Measurements from ENCODE around the gene HK1.
"Not testable (repeated sequence)": the region's sequence is repeated elsewhere in the genome, so short reads cannot be mapped to it uniquely, and the experiment has no call there.

DNA sequence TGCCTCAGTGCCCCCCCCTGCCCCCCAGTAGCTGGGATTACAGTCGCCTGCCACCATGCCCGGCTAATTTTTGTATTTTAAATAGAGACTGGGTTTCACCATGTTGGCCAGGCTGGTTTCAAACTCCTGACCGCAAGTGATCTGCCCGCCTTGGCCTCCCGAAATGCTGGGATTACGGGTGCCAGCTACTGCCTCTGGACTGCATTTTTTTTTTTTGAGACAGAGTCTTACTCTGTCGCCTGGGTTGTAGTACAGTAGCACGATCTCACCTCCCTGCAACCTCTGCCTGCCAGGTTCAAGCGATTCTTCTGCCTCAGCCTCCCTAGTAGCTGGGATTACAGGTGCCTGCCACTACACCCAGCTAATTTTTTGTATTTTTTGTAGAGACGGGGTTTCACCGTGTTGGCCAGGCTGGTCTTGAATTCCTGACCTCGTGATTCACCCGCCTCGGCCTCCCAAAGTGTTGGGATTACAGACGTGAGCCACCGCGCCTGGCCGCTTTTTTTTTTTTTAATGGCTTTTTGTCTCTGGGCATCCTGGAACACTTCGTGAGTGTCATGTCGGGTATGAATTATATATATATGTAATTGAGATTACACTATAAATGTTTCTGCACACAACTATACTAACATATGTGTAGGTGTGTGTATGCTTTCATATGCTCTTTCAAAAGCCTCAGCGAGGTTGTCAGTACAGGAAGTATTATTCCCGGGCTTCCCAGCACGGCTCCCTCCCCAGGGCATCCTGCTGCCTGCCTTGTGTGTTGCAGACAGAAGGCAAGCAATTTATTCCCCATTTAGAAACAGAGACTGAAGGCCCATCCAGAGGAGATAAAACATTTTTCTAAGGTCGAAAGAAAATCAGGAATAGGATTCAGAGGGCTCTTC lies 47.6 kb downstream of the HK1 start:
- TF ChIP-seq, protein P1, sequence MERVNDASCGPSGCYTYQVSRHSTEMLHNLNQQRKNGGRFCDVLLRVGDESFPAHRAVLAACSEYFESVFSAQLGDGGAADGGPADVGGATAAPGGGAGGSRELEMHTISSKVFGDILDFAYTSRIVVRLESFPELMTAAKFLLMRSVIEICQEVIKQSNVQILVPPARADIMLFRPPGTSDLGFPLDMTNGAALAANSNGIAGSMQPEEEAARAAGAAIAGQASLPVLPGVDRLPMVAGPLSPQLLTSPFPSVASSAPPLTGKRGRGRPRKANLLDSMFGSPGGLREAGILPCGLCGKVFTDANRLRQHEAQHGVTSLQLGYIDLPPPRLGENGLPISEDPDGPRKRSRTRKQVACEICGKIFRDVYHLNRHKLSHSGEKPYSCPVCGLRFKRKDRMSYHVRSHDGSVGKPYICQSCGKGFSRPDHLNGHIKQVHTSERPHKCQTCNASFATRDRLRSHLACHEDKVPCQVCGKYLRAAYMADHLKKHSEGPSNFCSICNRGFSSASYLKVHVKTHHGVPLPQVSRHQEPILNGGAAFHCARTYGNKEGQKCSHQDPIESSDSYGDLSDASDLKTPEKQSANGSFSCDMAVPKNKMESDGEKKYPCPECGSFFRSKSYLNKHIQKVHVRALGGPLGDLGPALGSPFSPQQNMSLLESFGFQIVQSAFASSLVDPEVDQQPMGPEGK (CRISPR knock-in tag; IDR thresholded peaks at IDR 0.05; ENCODE audit: borderline replicate concordance): not testable (repeated sequence)
- not testable (repeated sequence) for TF ChIP-seq PPARA (CRISPR knock-in tag; IDR thresholded peaks at IDR 0.05; ENCODE audit: borderline replicate concordance); ZFP30 (CRISPR knock-in tag; IDR thresholded peaks at IDR 0.05); ZFP3 (CRISPR knock-in tag; IDR thresholded peaks at IDR 0.05); TOX (CRISPR knock-in tag; IDR thresholded peaks at IDR 0.05; ENCODE audit: borderline replicate concordance); CSDC2 (CRISPR knock-in tag; IDR thresholded peaks at IDR 0.05); RARB (CRISPR knock-in tag; IDR thresholded peaks at IDR 0.05); ZNF8 (CRISPR knock-in tag; IDR thresholded peaks at IDR 0.05); ZNF565 (CRISPR knock-in tag; conservative IDR thresholded peaks at IDR 0.05; ENCODE audit: low read depth)
- TF ChIP-seq, protein P2, sequence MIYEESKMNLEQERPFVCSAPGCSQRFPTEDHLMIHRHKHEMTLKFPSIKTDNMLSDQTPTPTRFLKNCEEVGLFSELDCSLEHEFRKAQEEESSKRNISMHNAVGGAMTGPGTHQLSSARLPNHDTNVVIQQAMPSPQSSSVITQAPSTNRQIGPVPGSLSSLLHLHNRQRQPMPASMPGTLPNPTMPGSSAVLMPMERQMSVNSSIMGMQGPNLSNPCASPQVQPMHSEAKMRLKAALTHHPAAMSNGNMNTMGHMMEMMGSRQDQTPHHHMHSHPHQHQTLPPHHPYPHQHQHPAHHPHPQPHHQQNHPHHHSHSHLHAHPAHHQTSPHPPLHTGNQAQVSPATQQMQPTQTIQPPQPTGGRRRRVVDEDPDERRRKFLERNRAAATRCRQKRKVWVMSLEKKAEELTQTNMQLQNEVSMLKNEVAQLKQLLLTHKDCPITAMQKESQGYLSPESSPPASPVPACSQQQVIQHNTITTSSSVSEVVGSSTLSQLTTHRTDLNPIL (CRISPR knock-in tag; IDR thresholded peaks at IDR 0.05; ENCODE audit: low read depth): not testable (repeated sequence)
- TF ChIP-seq ISL1 (CRISPR knock-in tag; IDR thresholded peaks at IDR 0.05): 0 out of 2 replicates have a peak, but pooled peaks have one; percentile 16
- TF ChIP-seq, protein P3, sequence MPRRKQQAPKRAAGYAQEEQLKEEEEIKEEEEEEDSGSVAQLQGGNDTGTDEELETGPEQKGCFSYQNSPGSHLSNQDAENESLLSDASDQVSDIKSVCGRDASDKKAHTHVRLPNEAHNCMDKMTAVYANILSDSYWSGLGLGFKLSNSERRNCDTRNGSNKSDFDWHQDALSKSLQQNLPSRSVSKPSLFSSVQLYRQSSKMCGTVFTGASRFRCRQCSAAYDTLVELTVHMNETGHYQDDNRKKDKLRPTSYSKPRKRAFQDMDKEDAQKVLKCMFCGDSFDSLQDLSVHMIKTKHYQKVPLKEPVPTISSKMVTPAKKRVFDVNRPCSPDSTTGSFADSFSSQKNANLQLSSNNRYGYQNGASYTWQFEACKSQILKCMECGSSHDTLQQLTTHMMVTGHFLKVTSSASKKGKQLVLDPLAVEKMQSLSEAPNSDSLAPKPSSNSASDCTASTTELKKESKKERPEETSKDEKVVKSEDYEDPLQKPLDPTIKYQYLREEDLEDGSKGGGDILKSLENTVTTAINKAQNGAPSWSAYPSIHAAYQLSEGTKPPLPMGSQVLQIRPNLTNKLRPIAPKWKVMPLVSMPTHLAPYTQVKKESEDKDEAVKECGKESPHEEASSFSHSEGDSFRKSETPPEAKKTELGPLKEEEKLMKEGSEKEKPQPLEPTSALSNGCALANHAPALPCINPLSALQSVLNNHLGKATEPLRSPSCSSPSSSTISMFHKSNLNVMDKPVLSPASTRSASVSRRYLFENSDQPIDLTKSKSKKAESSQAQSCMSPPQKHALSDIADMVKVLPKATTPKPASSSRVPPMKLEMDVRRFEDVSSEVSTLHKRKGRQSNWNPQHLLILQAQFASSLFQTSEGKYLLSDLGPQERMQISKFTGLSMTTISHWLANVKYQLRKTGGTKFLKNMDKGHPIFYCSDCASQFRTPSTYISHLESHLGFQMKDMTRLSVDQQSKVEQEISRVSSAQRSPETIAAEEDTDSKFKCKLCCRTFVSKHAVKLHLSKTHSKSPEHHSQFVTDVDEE (CRISPR knock-in tag; IDR thresholded peaks at IDR 0.05): not testable (repeated sequence)
- TF ChIP-seq, protein P4, sequence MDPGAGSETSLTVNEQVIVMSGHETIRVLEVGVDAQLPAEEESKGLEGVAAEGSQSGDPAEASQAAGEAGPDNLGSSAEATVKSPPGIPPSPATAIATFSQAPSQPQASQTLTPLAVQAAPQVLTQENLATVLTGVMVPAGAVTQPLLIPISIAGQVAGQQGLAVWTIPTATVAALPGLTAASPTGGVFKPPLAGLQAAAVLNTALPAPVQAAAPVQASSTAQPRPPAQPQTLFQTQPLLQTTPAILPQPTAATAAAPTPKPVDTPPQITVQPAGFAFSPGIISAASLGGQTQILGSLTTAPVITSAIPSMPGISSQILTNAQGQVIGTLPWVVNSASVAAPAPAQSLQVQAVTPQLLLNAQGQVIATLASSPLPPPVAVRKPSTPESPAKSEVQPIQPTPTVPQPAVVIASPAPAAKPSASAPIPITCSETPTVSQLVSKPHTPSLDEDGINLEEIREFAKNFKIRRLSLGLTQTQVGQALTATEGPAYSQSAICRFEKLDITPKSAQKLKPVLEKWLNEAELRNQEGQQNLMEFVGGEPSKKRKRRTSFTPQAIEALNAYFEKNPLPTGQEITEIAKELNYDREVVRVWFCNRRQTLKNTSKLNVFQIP (CRISPR knock-in tag; IDR thresholded peaks at IDR 0.05; ENCODE audit: borderline replicate concordance, low read depth): not testable (repeated sequence)
